Stimulated activated CD8-positive, alpha-beta memory T cell treated with anti-CD3 and anti-CD28 coated beads, Interleukin-4, amount 100 ng/mL, for 24 hours (primary cell): Measurements from ENCODE around the gene CCL18.
"Not testable (repeated sequence)": the region's sequence is repeated elsewhere in the genome, so short reads cannot be mapped to it uniquely, and the experiment has no call there.

Experiments
- DNase-seq: peaks from one replicate; pipeline ENCODE4 v3.0.0-alpha.2; 2020; ENCODE audit warnings: low read depth

CCL18 gene

GRCh38 chr17:36071751-36072150 is 7.7 kb downstream of the CCL18 start:
- DNase-seq, result no peak

- DNase-seq, result peak; percentile 74
Measured at GRCh38 chr17:36072431-36073121, 8.5 kb downstream of the CCL18 start.

GRCh38 chr17:36074365-36074764 is 10.3 kb downstream of the CCL18 start:
- no peak for DNase-seq

GRCh38 chr17:36081681-36082471 is 17.8 kb downstream of the CCL18 start:
- DNase-seq, result not testable (repeated sequence)

GRCh38 chr17:36082482-36083120 is 18.5 kb downstream of the CCL18 start:
- peak; percentile 52 for DNase-seq

GRCh38 chr17:36083691-36084090 is 19.6 kb downstream of the CCL18 start:
- DNase-seq, result not testable (repeated sequence)

GRCh38 chr17:36085765-36086164 is 21.7 kb downstream of the CCL18 start:
- no peak for DNase-seq

- DNase-seq, result no peak
Measured at GRCh38 chr17:36086791-36087190, 22.7 kb downstream of the CCL18 start.

- DNase-seq, result not testable (repeated sequence)
Measured at GRCh38 chr17:36087471-36087870, 23.4 kb downstream of the CCL18 start.

GRCh38 chr17:36087897-36088572 is 24.0 kb downstream of the CCL18 start:
- DNase-seq, result not testable (repeated sequence)

- DNase-seq, result no peak
Measured at GRCh38 chr17:36088670-36089338, 24.7 kb downstream of the CCL18 start.

- DNase-seq, result no peak
Measured at GRCh38 chr17:36089339-36089865, 25.3 kb downstream of the CCL18 start.

- peak; percentile 37 for DNase-seq
Measured at GRCh38 chr17:36089888-36090836, 26.1 kb downstream of the CCL18 start, which contains the start of gene CCL3. CCL3 (minus strand) TSS chr17:36090143; CDS start chr17:36090058, 85 bp downstream.

GRCh38 chr17:36092230-36092629 is 28.2 kb downstream of the CCL18 start:
- DNase-seq, result no peak

- DNase-seq, result not testable (repeated sequence)
Measured at GRCh38 chr17:36092715-36093114, 28.6 kb downstream of the CCL18 start.

GRCh38 chr17:36094232-36094631 is 30.2 kb downstream of the CCL18 start:
- DNase-seq, result no peak

GRCh38 chr17:36094746-36095145 is 30.7 kb downstream of the CCL18 start:
- DNase-seq, result no peak

- no peak for DNase-seq
Measured at GRCh38 chr17:36095992-36096391, 31.9 kb downstream of the CCL18 start.

- not testable (repeated sequence) for DNase-seq
Measured at GRCh38 chr17:36099004-36099403, 34.9 kb downstream of the CCL18 start.

- peak; percentile 50 for DNase-seq
Measured at GRCh38 chr17:36103401-36103975, 39.4 kb downstream of the CCL18 start, which contains the start of gene CCL4. CCL4 (plus strand) TSS chr17:36103827; CDS start chr17:36103906, 79 bp downstream.
